Activated T-cell treated with anti-CD3 and anti-CD28 coated beads for 1 hour (primary cell): Measurements from ENCODE around the gene DEFB129.
"Not testable (repeated sequence)": the region's sequence is repeated elsewhere in the genome, so short reads cannot be mapped to it uniquely, and the experiment has no call there.

ENCODE experiments used
- DNase-seq: peaks from one replicate; pipeline ENCODE4 v3.0.0-alpha.2; 2020; ENCODE audit warnings: low read depth

The DEFB129 gene

GRCh38 chr20:226958-227357, at the start of gene DEFB129:
Gene DEFB129, plus strand, starts transcription at chr20:227258. Its CDS starts 31 bp downstream, at chr20:227289.
- no peak for DNase-seq

- DNase-seq: no peak
These were observed 42.8 kb upstream of the DEFB129 start for GRCh38 chr20:184288-184687.

GRCh38 chr20:187733-188132, 39.3 kb upstream of the DEFB129 start:
- no peak for DNase-seq

DNA sequence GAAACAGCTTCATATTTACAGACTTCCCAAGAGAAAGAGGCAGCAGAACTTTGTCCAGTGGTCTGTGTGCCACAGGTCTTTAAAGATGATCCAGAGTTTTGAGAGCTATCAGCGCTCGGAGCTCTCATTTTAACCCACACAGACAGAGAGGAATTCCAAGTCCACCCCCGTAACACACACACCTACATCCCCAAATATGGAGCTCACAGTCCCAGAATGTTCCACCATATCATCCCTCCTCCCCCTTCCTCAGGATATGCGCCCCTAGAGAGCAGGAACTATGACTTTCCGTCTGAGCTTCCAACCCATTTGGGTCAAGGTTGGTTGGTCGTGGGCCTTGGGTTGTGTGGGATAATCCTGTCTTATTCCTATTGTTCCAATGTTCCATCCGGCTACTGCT, 37.4 kb upstream of the DEFB129 start, which contains the start of gene DEFB128:
Gene DEFB128, minus strand, starts transcription at position 101 of the 400 bp plus-strand sequence. Its CDS starts 88 bp downstream, at position 13.
- DNase-seq: no peak

GRCh38 chr20:198225-198624, 28.8 kb upstream of the DEFB129 start:
- no peak for DNase-seq

- DNase-seq: no peak
These were observed 27.1 kb upstream of the DEFB129 start for GRCh38 chr20:199996-200395.

DNA sequence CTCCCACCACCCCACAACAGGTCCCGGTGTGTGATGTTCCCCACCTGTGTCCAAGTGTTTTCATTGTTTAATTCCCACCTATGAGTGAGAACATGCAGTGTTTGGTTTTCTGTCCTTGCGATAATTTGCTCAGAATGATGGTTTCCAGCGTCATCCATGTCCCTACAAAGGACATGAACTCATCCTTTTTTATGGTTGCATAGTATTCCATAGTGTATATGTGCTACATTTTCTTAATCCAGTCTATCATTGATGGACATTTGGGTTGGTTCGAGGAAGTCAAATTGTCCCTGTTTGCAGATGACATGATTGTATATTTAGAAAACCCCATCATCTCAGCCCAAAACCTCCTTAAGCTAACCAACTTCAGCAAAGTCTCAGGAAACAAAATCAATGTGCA, 23.4 kb upstream of the DEFB129 start:
- DNase-seq: not testable (repeated sequence)

DNA sequence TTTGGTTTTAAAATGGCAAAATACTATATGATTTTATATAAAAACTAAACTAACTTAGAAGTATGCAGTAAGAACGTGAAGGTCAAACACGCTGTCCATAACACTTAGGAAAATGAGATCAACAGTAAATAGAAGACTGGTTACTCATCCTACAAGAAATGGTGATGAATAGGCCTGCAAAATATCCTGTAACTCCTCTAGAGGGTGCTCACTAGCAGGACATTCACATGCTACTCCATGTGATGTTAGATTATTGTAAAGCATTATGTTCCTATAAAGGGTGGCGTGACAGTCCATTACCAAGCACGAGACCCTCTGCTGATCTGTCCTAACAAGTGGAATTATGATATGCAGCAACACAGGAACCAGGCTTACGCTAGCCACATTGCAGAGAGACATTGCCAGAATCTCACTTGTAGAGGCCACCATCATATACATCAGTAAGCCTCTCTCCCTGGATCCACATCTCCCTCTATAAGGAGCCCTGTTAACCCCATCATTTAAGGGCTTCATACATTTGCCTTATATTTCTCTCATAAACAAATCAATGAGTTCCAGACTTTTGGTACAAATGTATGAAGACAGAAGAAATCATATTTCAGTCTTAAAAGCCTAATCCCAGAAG, 18.0 kb upstream of the DEFB129 start:
- no peak for DNase-seq

GRCh38 chr20:210809-211502, 16.1 kb upstream of the DEFB129 start:
- no peak for DNase-seq

GRCh38 chr20:214383-214782, 12.7 kb upstream of the DEFB129 start:
- no peak for DNase-seq

DNA sequence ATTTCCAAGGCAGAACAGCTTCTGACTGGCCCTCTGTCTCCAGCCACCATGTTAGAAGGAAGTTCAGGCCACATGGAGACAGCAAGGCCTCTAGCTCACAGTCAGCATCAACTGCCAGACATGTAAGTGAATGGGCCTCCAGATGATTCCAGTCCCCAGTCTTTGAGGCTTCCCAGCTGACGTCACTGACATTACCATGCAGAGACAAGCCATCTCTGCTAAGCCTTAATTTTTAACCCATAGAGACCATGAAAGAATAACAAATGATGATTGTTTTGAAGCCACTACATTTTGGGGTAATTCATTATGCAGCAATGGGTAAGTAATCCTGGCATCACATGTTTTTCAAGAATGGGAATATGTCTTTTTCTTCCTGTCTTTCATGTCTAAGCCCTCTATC, 11.3 kb upstream of the DEFB129 start:
- DNase-seq: no peak

DNA sequence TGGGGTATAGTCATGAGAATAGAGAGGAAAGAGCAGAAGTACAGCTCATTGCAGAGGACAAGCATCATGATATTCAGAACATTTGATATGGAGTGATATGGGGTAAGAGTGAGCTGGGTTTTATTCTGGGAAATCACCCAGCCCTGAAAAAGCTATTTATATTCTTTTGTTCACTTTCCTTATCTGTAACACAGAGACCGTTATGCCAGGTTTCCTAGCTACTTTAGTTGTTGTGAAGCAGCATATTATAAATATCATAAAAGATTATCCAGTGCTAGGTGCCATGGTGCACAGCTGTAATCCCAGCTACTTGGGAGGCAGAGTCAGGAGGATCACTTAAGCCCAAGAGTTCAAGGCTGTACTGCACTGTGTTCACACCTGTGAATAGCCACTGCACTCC, 9.8 kb upstream of the DEFB129 start:
- DNase-seq: no peak

GRCh38 chr20:219290-220115, 7.6 kb upstream of the DEFB129 start:
- DNase-seq: no peak

DNA sequence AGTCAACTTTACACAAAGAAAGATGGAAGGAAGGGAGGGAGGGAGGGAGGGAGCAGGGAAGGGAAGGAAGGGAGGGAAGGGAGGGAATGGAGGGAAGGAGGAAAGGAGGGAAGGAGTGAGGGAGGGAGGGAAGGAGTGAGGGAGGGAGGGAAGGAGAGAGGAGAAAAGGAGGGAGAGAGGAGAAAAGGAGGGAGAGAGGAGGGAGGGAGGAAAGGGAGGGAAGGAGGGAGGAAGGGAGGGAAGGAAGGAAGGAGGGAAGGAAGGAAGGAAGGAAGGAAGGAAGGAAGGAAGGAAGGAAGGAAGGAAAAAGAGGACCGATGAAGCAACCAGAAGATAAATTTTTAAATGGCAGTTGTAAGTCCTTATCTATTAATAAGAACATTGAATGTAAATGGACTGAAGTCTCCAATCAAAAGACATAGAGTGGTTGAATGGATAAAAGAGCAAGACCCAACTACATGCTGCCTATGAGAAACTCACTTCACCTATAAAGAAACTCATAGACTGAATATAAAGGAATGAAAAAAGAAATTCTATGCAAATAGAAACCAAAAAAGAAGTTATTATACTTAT, 5.7 kb upstream of the DEFB129 start:
- no peak for DNase-seq

DNA sequence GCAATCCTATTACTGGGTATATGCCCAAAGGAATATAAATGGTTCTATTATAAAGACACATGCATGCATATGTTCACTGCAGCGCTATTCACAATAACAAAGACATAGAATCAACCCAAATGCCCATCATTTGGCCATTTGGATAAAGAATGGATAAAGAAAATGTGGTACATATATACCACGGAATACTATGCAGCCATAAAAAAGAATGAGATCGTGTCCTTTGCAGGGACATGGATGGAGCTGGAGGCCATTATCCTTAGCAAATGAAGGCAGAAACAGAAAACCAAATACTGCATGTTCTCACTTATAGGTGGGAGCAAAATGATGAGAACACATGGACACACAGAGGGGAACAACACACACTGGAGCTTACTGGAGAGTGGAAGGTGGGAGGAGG, 1.2 kb upstream of the DEFB129 start:
- not testable (repeated sequence) for DNase-seq

GRCh38 chr20:227439-228105, 514 bp downstream of the DEFB129 start:
- DNase-seq: no peak

GRCh38 chr20:235891-236290, 8.8 kb downstream of the DEFB129 start:
- DNase-seq: no peak

DNA sequence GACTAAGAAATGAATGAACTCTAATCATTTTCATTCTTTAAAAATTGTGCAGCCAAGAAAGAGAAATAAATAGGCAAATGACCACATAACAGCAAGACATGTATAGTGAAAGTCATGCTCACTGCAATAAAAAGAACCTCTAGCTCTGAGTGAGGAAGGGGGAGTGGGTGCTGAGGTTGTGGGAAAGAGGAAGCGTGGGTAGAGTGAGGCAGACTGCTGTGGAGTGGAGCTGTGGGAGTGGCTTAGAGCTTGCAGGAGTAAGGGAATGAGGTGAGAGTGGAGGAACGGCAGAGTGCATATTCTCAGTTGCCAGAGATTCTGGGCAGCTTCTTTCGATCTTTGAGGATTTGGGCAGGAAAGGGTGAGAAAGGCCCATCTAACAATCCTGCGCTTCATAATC, 10.4 kb downstream of the DEFB129 start:
- DNase-seq: no peak

GRCh38 chr20:237929-238328, 10.9 kb downstream of the DEFB129 start:
- no peak for DNase-seq

GRCh38 chr20:242905-243304, 15.8 kb downstream of the DEFB129 start:
- no peak for DNase-seq

DNA sequence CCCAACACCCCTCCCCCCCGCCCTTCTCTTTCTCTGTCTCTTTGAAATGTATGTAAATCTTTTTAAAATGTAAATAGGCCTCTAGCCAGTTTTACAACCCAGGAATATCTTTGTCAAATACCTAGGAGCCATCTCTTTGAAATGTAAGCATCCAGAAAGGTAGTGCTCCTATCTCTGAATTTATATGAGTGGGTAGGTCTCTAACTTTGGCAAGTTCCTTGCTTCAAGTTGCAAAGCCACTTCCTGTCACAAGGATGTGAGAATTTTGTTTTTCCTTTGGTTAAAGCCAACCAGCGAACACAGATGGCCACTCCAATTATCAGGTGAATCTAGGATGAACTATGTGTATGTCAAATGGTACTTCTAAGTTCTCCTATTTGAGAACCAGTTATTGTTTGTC, 24.3 kb downstream of the DEFB129 start:
- no peak for DNase-seq

- DNase-seq: no peak
These were observed 25.7 kb downstream of the DEFB129 start for GRCh38 chr20:252801-253200.
